Retina (tissue), 1 donor: ENCODE data around the gene NAGS.
A peak's percentile ranks its signal among the peaks of the same experiment; 100 is the strongest.
"Not testable (repeated sequence)": the region's sequence is repeated elsewhere in the genome, so short reads cannot be mapped to it uniquely, and the experiment has no call there.

Source experiments
- DNase-seq: peaks from one replicate; pipeline ENCODE4 v3.0.0-alpha.2; 2016

NAGS gene

GRCh38 chr17:44044071-44044470 lies 39.6 kb downstream of the NAGS start:
- DNase-seq = no peak

GRCh38 chr17:44045486-44045885 lies 41.1 kb downstream of the NAGS start:
- no peak for DNase-seq

GRCh38 chr17:44046893-44047292 lies 42.5 kb downstream of the NAGS start:
- DNase-seq = not testable (repeated sequence)

GRCh38 chr17:44049294-44050060 lies 45.1 kb downstream of the NAGS start:
- peak; percentile 13 for DNase-seq

GRCh38 chr17:44053125-44053872 lies 48.9 kb downstream of the NAGS start:
- DNase-seq = no peak
